GM12892 (cell line): ENCODE measurements around the gene ADD1.
A peak's percentile ranks its signal among the peaks of the same experiment; 100 is the strongest.

ENCODE experiments used
- DNase-seq: peaks from one replicate; pipeline ENCODE4 v3.0.0; 2011; ENCODE audit not compliant: insufficient read length
- FAIRE-seq: peaks from 2 replicates; lab custom pipeline; 2011; peaks lifted over from hg19 to GRCh38; lab: Jason Lieb, UNC
- POLR2A ChIP-seq: IDR thresholded peaks from 2 replicates; pipeline ENCODE4 v1.6.1; 2011; ENCODE audit warnings: low read depth, low read length, control low read depth
- POLR2AphosphoS5 ChIP-seq: IDR thresholded peaks from 2 replicates; pipeline ENCODE4 v1.6.1; 2011; ENCODE audit warnings: low read depth, low read length, control low read depth
- TAF1 ChIP-seq: IDR thresholded peaks from 2 replicates; pipeline ENCODE4 v1.6.1; 2011; ENCODE audit warnings: low read depth, mild to moderate bottlenecking, control low read depth, low read length, borderline replicate concordance

Gene ADD1

DNA sequence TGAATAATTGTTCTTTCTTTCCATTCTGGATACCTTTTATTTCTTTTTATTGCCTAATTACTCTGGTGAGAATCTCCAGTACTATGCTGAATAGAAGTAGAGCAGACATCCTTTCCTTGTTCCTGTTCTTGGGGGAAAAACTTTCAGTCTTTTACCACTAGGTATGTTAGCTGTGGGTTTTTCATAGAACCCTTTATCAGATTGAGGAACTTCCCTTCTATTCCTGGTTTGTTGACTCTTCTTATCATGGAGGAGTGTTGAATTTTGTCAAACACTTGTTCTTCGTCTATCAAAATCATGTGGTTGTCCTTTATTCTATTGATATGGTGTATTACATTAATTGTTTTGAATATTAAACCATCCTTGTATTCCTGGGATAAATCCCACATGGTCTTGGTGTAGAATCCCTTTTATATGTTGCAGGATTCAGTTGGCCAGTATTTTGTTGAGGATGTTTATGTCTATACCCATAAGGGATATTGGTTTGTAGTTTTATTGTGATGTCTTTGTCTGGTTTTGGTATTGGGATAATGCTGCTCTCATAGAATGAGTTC lies 27.2 kb upstream of the ADD1 start:
- TF ChIP-seq TAF1 (no peak), POLR2A (no peak)
- no peak for DNase-seq
- no peak for FAIRE-seq

- no peak for TF ChIP-seq POLR2AphosphoS5
- no peak for TF ChIP-seq POLR2A
- no peak for TF ChIP-seq TAF1
- FAIRE-seq (no peak), DNase-seq (no peak)
These were observed 26.5 kb upstream of the ADD1 start for GRCh38 chr4:2817137-2817536.

DNA sequence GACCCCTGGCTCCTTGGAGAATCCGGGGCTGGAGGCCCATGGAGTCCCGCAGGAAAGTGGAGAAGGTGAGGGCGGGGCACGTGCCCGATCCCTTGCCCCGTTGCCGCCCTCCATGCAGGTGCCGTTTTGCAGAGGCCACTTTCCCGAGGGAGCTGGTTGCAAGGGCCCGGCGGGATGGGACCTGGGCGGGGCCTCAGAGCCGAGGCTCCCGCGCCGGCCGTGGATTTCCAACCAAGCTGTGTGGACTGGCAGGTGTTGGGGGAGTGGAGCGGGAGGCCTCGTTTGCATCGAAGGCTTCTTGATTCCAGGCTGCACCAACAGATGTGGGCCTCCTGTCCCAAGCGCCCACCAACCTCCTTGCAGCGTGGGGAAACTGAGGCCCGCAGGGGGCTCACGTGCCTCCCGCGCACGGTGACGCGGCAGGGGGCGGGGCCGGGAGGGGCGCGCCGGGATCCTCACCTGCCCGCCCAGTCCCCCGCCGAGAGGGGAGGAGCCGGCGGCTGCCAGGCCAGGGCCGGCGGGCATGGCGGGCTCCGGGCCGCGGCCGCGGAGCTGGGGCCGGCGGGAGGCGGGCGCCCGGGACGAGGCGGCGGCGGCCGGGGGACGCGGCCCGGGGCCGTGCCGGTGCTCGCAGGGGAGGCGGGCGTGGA lies 25.8 kb upstream of the ADD1 start:
- FAIRE-seq: peak; percentile 33
- TF ChIP-seq POLR2AphosphoS5 (no peak), POLR2A (no peak)
- DNase-seq: peak; percentile 81

GRCh38 chr4:2818351-2818939 lies 25.2 kb upstream of the ADD1 start:
- TF ChIP-seq TAF1 (no peak), POLR2AphosphoS5 (no peak)
- no peak for DNase-seq
- peak; percentile 9 for FAIRE-seq

DNA sequence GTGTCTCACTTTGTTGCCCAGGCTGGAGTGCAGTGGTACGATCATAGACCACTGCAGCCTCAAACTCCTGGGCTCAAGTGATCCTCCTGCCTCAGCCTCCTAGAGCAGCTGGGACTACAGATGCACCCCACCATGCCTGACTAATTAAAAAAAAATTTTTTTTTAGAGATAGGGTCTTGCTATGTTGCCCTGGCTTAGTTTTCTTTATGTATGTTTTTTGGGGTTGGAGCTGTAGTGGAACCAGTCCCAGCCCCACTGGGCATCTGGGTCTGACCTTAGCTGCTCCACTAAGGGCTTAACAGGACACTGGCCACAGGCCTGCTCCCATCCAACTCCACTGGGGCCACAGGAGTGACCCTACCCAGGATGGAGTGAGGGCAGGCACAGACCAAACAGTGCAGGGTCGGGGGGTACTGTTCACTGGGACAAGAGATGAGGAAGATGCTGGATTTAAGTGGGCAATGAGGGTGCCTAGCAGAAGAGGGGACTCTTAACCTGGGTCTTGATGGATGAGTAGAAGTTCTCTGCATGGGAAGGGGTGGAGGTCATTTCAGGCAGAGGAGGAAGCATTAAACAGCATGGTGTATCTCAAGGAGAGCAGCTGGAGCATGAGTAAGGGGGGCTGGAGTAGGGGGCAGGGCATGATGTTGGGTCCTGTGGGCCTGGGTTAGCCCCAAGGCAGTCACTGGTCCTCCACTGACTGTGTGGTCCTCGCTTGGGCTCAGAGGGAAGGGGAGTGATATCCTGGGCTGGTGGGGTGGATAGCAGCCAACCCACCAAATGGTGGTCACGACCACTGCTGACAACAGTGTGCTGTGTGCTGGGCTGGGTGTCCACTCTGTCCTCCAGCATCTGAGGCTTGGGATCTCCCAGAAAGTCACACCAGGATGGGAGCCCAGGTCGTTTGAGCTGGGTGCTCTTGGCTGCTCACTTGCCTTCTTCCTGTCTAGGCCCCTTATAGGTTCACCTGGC lies 24.1 kb upstream of the ADD1 start:
- TF ChIP-seq TAF1 (no peak), POLR2AphosphoS5 (no peak), POLR2A (no peak)
- DNase-seq: no peak
- no peak for FAIRE-seq

- TF ChIP-seq POLR2AphosphoS5 (0 out of 2 replicates have a peak, but pooled peaks have one; percentile 9), POLR2A (no peak), TAF1 (no peak)
- FAIRE-seq: no peak
- DNase-seq: no peak
These were observed 23.2 kb upstream of the ADD1 start for GRCh38 chr4:2820216-2820982.

GRCh38 chr4:2822461-2823300 lies 21.0 kb upstream of the ADD1 start:
- DNase-seq: no peak
- TF ChIP-seq POLR2A (no peak), TAF1 (no peak), POLR2AphosphoS5 (no peak)
- no peak for FAIRE-seq

- DNase-seq (no peak), FAIRE-seq (no peak)
- no peak for TF ChIP-seq POLR2A
- TF ChIP-seq TAF1: no peak
- TF ChIP-seq POLR2AphosphoS5: no peak
These were observed 20.4 kb upstream of the ADD1 start for GRCh38 chr4:2823301-2823670.

- no peak for DNase-seq
- FAIRE-seq: no peak
- TF ChIP-seq POLR2A (no peak), TAF1 (no peak), POLR2AphosphoS5 (no peak)
These were observed 19.8 kb upstream of the ADD1 start for GRCh38 chr4:2823671-2824328.

- FAIRE-seq: no peak
- DNase-seq: peak; percentile 9
- no peak for TF ChIP-seq POLR2AphosphoS5
- no peak for TF ChIP-seq POLR2A
These were observed 19.3 kb upstream of the ADD1 start for GRCh38 chr4:2824329-2824835.
